Small intestine (tissue), 7 donors: ENCODE data around the gene QKI. TPM values are rescaled to one million over a fixed set of nuclear protein-coding genes. Genes with fewer than 3 reads are reported as not detected.

Experiments
- DNase-seq, 2 donors: peaks; one replicate each; pipeline versions ENCODE4 v3.0.0 to v3.0.0-alpha.2; 2013
- FAIRE-seq: peaks from 2 replicates; lab custom pipeline; 2012; peaks lifted over from hg19 to GRCh38; lab: Jason Lieb, UNC
- H3K27ac ChIP-seq, 3 donors: one replicate each; pipeline ENCODE4 v1.5.1; 2013; ENCODE audit warnings: low read length in 2 of 3, mild to moderate bottlenecking in 2 of 3, control low read depth in 1 of 3, inconsistent platforms in 1 of 3, low read depth in 1 of 3, moderate library complexity in 1 of 3
- H3K27me3 ChIP-seq, 3 donors: one replicate each; pipeline ENCODE4 v1.6.1; 2013; ENCODE audit warnings: low read length in 3 of 3, inconsistent platforms in 1 of 3; ENCODE audit not compliant: control insufficient read depth in 3 of 3, insufficient read depth in 3 of 3
- H3K36me3 ChIP-seq, 3 donors: one replicate each; pipeline ENCODE4 v1.6.1; 2013; ENCODE audit warnings: low read length in 3 of 3, inconsistent platforms in 1 of 3, low read depth in 1 of 3, mild to moderate bottlenecking in 1 of 3, moderate library complexity in 1 of 3; ENCODE audit not compliant: control insufficient read depth in 3 of 3, insufficient read depth in 2 of 3
- H3K4me1 ChIP-seq, 3 donors: one replicate each; pipeline ENCODE4 v1.6.1; 2013; ENCODE audit warnings: low read length in 2 of 3, inconsistent platforms in 1 of 3, low read depth in 1 of 3, mild to moderate bottlenecking in 1 of 3, moderate library complexity in 1 of 3; ENCODE audit not compliant: control insufficient read depth in 3 of 3, insufficient read depth in 2 of 3
- H3K4me3 ChIP-seq, 3 donors: one replicate each; pipeline ENCODE4 v1.5.1; 2013; ENCODE audit warnings: low read length in 3 of 3, control low read depth in 1 of 3, inconsistent platforms in 1 of 3, low read depth in 1 of 3, mild to moderate bottlenecking in 1 of 3, moderate library complexity in 1 of 3
- H3K9me3 ChIP-seq, 2 donors: one replicate each; pipeline ENCODE4 v1.6.1; 2013; ENCODE audit warnings: low read depth in 1 of 2, low read length in 1 of 2; ENCODE audit not compliant: control insufficient read depth in 2 of 2, insufficient read depth in 1 of 2
- WGBS, 3 donors: extraction: QIAGEN DNeasy Blood & Tissue Kit; methylation state at CpG; one replicate each; pipeline ENCODE4 v1.1.7; 2013; 5-methylcytosine and 5-hydroxymethylcytosine counted together
- polyA plus RNA-seq, 4 donors: library from polyadenylated mRNA; stranded (reverse) in 3 of 4; unstranded in 1 of 4; fragments of 200-250 nt in 3 of 4; fragments of 120-200 nt in 1 of 4; gene quantifications; one replicate each; pipeline versions ENCODE4 v1.2.1 to v1.2.3, GENCODE V29; 2013
- donor health status: healthy with polysubstance abuse.
- donor health status: control.
- donor health status: control.
- donor health status: Bipolar disorder and iron deficiency.
- donor health status: healthy.

Gene QKI
- polyA plus RNA-seq, 4 donors: 2.5 to 18.9 (median 13.7) TPM

DNA sequence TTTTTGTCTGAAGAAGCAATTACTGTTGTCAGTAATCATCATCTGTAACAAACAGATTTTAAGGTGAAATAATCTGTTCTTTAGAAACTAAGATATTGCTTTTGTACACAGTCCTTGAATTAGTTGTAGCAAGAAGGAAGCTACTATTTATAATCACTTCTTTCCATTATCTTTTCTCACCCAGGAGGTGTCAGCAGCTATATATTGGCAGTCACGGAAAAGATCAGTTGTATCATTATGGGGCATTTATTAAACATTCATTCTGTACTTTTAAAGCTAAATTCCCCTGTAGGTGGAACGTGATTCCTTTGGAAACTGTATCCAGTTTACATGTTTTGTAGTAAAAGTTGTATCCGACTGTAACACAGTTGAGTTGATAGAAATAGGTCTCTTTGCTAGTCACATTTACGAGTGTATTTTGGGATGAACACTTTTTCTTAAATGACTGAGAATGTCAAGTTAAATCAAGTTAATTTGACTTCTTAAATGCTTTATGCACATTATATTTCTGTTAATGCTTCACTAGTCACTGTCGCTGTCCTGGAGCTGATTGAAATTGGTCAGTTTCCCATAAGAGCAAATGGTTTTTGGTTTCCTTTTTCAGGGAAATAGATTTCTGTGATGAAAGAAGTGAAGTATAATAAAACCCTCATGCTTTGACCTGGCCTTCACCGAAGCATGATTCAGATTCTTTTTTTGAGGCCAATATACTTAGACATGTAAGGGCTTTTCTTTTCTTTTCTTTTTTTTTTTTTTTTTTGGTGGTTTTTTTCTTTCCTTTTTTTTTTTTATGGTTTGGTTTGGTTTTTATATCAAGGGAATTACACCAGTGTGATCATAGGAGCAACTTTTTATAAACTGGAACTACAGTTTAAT is 5.1 kb downstream of the QKI start:
- DNase-seq (no peak), FAIRE-seq (no peak)
- no peak overlapping the region for H3K27ac ChIP-seq
- WGBS, 3 donors: 41 to 62% (median 53%) methylated on average over 6 of the region's 6 CpGs
- no peaks in the 10 kb centered on the region for H3K9me3 ChIP-seq
- H3K4me3 ChIP-seq: no peak overlapping the region
- peaks cover 0 to 46% (median 0%) of the 10 kb centered on the region in 3 donors for H3K27me3 ChIP-seq
- peaks cover 0 to 3% (median 0%) of the 10 kb centered on the region in 3 donors for H3K4me1 ChIP-seq
- peaks cover 0 to 2% (median 0%) of the 10 kb centered on the region in 3 donors for H3K36me3 ChIP-seq

DNA sequence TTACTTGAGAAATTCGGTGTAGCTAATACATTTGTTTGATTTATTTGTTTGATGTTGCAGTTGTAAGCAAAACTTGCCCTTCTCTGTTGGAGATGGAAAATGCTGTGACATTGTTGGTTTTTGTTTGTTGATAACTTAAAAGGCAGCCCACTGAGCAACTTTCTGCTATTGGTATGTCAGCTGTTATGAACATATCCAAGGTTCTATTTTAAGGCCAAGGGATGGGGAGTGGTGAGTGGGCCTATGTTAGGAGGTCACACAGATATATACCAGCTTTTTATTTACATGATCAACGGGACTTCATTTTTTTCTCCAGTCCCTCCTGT is 5.7 kb downstream of the QKI start:
- H3K4me3 ChIP-seq: no peak overlapping the region
- H3K9me3 ChIP-seq: no peaks in the 10 kb centered on the region
- DNase-seq (no peak), FAIRE-seq (no peak)
- H3K27ac ChIP-seq: no peak overlapping the region
- H3K27me3 ChIP-seq: peaks cover 0 to 46% (median 0%) of the 10 kb centered on the region in 3 donors
- H3K4me1 ChIP-seq: peaks cover 0 to 3% (median 0%) of the 10 kb centered on the region in 3 donors
- 38 to 46% (median 41%) methylated on average over 2 of the region's 2 CpGs for WGBS, 3 donors
- peaks cover 0 to 2% (median 0%) of the 10 kb centered on the region in 3 donors for H3K36me3 ChIP-seq

DNA sequence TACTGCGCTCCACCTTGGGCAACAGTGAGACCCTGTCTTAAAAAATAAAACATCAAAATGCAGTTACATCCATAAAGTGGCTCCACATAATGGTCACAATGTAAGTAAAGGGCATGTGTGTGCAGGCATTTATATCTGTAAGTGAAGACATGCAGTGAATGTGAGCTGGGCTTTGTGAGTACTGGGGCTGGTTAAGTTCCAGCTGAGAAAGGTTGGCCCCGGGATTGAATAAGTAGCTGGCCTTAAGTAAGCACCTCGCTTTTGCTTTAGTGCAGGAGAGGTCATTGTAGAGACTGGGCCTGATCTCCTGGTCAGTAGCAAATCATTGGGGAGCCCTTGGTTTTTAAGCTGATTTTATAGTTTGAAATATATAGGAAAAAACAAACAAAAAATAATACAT is 8.0 kb downstream of the QKI start:
- H3K36me3 ChIP-seq: peaks cover 0 to 2% (median 0%) of the 10 kb centered on the region in 3 donors
- FAIRE-seq (no peak), DNase-seq (no peak)
- no peak overlapping the region for H3K4me3 ChIP-seq
- WGBS, 3 donors: 81 to 86% (median 82%) methylated on average over 3 of the region's 3 CpGs
- peaks cover 0 to 45% (median 0%) of the 10 kb centered on the region in 3 donors for H3K27me3 ChIP-seq
- H3K9me3 ChIP-seq: no peaks in the 10 kb centered on the region
- H3K4me1 ChIP-seq: peaks cover 0 to 3% (median 0%) of the 10 kb centered on the region in 3 donors
- no peak overlapping the region for H3K27ac ChIP-seq

DNA sequence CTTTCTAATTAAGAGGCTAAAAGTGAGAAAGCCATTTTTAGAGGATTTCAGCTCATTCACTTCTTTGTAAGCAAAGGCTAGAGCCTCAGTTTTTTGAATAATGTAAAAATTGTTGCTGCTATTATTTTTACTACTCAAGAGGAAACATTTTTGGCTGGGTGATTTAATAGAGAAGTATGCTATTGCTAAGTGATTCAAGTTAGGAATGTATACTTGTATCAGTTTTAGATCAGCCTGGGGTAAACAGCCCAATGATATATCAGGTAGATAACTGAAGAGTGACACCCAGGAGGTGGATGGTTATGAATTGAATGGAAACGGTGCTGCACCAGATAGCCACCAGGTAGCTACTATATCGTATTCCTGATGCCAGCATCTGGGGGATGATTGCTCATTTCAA is 9.2 kb downstream of the QKI start:
- H3K27me3 ChIP-seq: peaks cover 0 to 42% (median 0%) of the 10 kb centered on the region in 3 donors
- 67 to 79% (median 73%) methylated on average over 2 of the region's 2 CpGs for WGBS, 3 donors
- H3K36me3 ChIP-seq: peaks cover 0 to 2% (median 0%) of the 10 kb centered on the region in 3 donors
- H3K4me1 ChIP-seq: peaks cover 0 to 3% (median 0%) of the 10 kb centered on the region in 3 donors
- no peaks in the 10 kb centered on the region for H3K9me3 ChIP-seq
- no peak overlapping the region for H3K4me3 ChIP-seq
- DNase-seq (no peak), FAIRE-seq (no peak)
- H3K27ac ChIP-seq: no peak overlapping the region

DNA sequence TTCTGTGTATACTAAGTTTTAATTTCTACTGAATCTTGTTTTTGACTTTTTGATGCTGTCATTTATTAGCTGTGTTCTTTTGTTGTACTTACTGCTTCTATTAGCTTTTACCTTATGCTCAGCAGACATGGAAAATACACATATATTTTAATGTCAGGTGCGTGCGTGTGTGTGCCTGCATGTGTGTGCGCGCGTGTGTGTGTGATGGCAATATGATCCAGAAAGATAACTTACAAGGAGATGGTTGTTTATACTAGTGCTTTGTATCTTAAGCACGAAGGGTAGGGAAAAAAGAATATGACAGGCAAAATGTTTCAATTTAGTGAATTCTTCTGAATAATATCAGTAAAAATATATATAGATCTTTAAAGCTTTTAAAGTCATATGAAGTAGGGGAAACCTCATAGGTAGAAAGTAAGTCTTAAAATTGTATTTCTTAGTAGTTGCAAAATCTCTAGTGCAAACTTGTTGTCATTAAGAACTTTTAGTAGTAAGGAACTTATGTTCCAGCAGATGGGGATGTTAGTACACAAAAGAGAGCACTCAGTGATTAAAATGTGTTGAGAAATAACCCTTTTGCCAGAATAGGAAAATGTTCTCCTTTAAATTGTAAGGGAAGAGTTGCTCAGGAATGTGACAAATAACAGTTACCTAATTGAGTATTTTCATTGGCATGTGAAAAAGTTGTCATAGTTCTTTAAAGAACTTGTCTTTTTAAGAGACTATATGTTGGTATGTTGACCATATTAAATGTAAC is 13.2 kb downstream of the QKI start:
- H3K27me3 ChIP-seq: peaks cover 0 to 36% (median 0%) of the 10 kb centered on the region in 3 donors
- H3K4me1 ChIP-seq: peaks cover 0 to 5% (median 0%) of the 10 kb centered on the region in 3 donors
- no peaks in the 10 kb centered on the region for H3K9me3 ChIP-seq
- WGBS, 3 donors: 82 to 84% (median 82%) methylated on average over 6 of the region's 6 CpGs
- DNase-seq (peak in 1 of 2 donors; percentile 24), FAIRE-seq (no peak)
- no peak overlapping the region for H3K4me3 ChIP-seq
- no peak overlapping the region for H3K27ac ChIP-seq
- H3K36me3 ChIP-seq: no peaks in the 10 kb centered on the region

DNA sequence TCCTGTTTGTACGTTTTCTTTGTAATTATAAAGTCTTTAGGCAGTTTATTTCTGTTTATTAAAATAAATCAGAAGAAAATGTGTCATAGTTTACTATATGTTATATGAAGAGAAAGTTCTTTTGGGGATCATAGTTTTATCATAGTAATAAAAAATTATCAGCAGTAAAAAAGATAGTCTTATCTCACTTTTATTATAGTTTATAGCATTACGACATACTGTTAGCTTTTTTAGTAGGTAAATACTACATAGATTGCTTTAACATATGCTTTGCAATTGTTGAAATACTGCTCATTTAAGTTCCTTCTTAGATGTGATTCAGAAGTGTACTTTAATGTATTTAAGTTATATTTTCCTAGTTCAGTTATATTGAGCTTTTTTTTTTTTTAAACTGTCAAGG is 13.9 kb downstream of the QKI start:
- H3K27ac ChIP-seq: no peak overlapping the region
- H3K4me1 ChIP-seq: peaks cover 0 to 5% (median 0%) of the 10 kb centered on the region in 3 donors
- FAIRE-seq (peak; percentile 91), DNase-seq (peak in 1 of 2 donors; percentile 48)
- 17 to 50% (median 42%) methylated on average over 2 of the region's 2 CpGs for WGBS, 3 donors
- no peaks in the 10 kb centered on the region for H3K36me3 ChIP-seq
- H3K27me3 ChIP-seq: peaks cover 0 to 31% (median 0%) of the 10 kb centered on the region in 3 donors
- H3K4me3 ChIP-seq: no peak overlapping the region
- H3K9me3 ChIP-seq: no peaks in the 10 kb centered on the region

DNA sequence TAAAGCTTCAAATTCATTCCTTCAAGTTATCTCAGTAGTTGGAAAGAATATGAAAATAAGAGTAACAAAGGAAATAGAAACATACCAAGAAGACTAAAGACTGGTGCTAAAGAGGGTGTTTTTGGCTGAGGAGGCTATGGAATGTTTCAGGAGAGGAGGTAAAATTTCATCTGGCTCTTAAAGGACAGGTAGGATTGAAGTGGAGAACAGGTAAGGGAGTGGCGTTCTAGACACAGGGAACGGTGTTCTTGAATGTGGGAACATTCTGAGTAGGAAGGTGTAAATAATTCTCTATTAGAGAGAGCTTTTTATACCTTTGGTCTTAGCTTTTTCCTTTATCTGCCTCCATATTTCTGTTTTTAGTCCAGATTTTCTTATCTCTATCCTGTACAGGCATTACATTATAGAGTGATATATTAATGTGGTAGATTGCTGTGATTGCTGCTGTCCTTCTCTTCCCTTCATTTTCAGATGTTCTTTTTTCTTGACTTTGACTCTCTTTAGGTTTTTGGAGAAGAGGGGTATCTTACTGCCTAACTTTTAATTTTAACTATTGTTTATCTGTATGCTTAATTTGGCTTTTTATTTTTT is 15.4 kb downstream of the QKI start:
- H3K36me3 ChIP-seq: no peaks in the 10 kb centered on the region
- FAIRE-seq (no peak), DNase-seq (no peak)
- no peak overlapping the region for H3K4me3 ChIP-seq
- H3K9me3 ChIP-seq: no peaks in the 10 kb centered on the region
- peaks cover 0 to 25% (median 0%) of the 10 kb centered on the region in 3 donors for H3K27me3 ChIP-seq
- no peak overlapping the region for H3K27ac ChIP-seq
- H3K4me1 ChIP-seq: peaks cover 0 to 5% (median 0%) of the 10 kb centered on the region in 3 donors
- WGBS, 3 donors: 80 to 92% (median 84%) methylated on average over 2 of the region's 2 CpGs

DNA sequence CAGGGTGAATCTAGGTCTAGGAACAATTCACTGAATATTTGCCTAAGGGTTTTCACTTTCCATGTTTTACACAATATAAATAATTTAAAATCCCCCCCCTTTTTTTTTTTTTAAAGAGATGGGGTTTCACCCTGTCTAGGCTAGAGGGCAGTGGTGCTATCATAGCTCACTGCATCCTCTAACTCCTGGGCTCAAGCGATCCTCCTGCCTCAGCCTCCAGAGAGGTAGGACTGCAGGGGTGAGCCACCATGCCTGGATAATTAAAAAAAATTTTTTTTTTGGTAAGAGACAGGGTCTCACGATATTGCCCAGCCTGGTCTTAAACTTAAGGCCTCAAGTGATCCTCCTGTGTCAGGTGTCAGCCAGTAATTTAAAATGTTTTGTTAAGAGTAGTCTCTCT is 17.8 kb downstream of the QKI start:
- FAIRE-seq: no peak
- no peak for DNase-seq
- H3K4me3 ChIP-seq: no peak overlapping the region
- peaks cover 0 to 16% (median 0%) of the 10 kb centered on the region in 3 donors for H3K27me3 ChIP-seq
- WGBS, 3 donors: 85 to 94% (median 89%) methylated on average over 2 of the region's 2 CpGs
- no peaks in the 10 kb centered on the region for H3K36me3 ChIP-seq
- no peaks in the 10 kb centered on the region for H3K9me3 ChIP-seq
- H3K4me1 ChIP-seq: peaks cover 0 to 5% (median 0%) of the 10 kb centered on the region in 3 donors
- H3K27ac ChIP-seq: no peak overlapping the region
